Breast epithelium (tissue), 4 donors: ENCODE measurements around the gene ZWILCH. TPM values are rescaled to one million over a fixed set of nuclear protein-coding genes. Genes with fewer than 3 reads are reported as not detected.
"Not testable (repeated sequence)": the region's sequence is repeated elsewhere in the genome, so short reads cannot be mapped to it uniquely, and the experiment has no call there.

Experiments used
- DNase-seq, 2 donors: peaks; one replicate each; pipeline ENCODE4 v3.0.0-alpha.2; 2019; ENCODE audit warnings: low spot score in 2 of 2
- H3K27ac ChIP-seq, 2 donors: fragments of 200-600 bp; sonication (generic) in 1 of 2; one replicate each; pipeline ENCODE4 v1.5.1; 2016 to 2019; ENCODE audit warnings: mild to moderate bottlenecking in 1 of 2
- H3K27me3 ChIP-seq, 2 donors: fragments of 200-600 bp; sonication (generic) in 1 of 2; one replicate each; pipeline versions ENCODE4 v1.5.1 to v1.6.0; 2017 to 2019; ENCODE audit warnings: control low read depth in 1 of 2, mild to moderate bottlenecking in 1 of 2
- H3K36me3 ChIP-seq: fragments of 200-600 bp; one replicate; pipeline ENCODE4 v1.5.1; 2019
- H3K4me1 ChIP-seq, 2 donors: fragments of 200-600 bp; sonication (generic); one replicate each; pipeline ENCODE4 v1.5.1; 2016 to 2019; ENCODE audit warnings: control low read depth in 1 of 2
- H3K4me3 ChIP-seq, 3 donors: fragments of 200-600 bp; sonication (generic); 1 replicate in 2 of 3; 2 replicates in 1 of 3; pipeline ENCODE4 v1.5.1; 2016 to 2019; ENCODE audit warnings: mild to moderate bottlenecking in 3 of 3, moderate library complexity in 2 of 3
- H3K9me3 ChIP-seq, 2 donors: fragments of 200-600 bp; sonication (generic) in 1 of 2; one replicate each; pipeline ENCODE4 v1.5.1; 2016 to 2019; ENCODE audit warnings: control low read depth in 1 of 2
- POLR2A ChIP-seq: fragments of 450-650 bp; IDR thresholded peaks from one replicate; pipeline ENCODE4 v1.6.1; 2016; ENCODE audit warnings: antibody characterized with exemption, mild to moderate bottlenecking, moderate library complexity
- POLR2AphosphoS5 ChIP-seq, 3 donors: sonication (generic); formaldehyde crosslinking; IDR thresholded peaks; one replicate each; pipeline ENCODE4 v1.6.1; 2017; ENCODE audit warnings: antibody characterized with exemption in 3 of 3
- intact Hi-C: fragments of 100-400 bp; cut with DNase I; formaldehyde crosslinking; loops from one replicate; pipeline ENCODE4 v1.15.1; 2023; ENCODE audit warnings: low total_unique reads
- total RNA-seq, 3 donors: library from RNA; depleted of rRNA; stranded (reverse); fragments of >200 nt; gene quantifications; one replicate each; pipeline ENCODE4 v1.1.0, GENCODE V29; 2016
- TF ChIP-seq, protein P1 (sequence below), 3 donors: fragments of 450-650 bp; IDR thresholded peaks; one replicate each; pipeline ENCODE4 v1.5.1; 2016 to 2017; ENCODE audit warnings: antibody characterized with exemption in 3 of 3, mild to moderate bottlenecking in 3 of 3, moderate library complexity in 3 of 3

ZWILCH gene
- total RNA-seq, 3 donors from 2014 or later: 4.0 to 8.2 (median 7.6) TPM

DNA sequence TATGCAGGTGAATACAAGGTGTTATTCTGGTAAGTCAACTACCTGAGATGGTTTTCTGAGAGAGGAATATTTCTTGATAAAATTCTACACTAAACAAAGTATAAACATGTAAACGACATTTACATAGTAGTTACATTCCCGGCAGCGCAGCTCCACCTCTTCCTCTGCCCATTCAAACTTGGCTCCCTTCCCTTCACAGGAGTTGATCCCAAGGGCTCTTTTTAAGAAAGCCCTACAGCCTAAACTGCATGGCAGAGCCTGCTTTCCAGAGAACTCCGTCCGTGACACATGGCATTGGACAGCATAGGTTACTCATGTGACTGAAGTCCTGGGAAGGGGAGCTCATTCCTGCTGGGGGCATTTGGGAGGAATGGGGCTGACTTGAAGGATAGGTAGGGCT lies 82.6 kb downstream of the ZWILCH start:
- H3K36me3 ChIP-seq: no peaks in the 10 kb centered on the region
- intact Hi-C loops: no loop called here
- H3K27me3 ChIP-seq: no peaks in the 10 kb centered on the region
- H3K9me3 ChIP-seq: no peaks in the 10 kb centered on the region
- TF ChIP-seq, protein P1, sequence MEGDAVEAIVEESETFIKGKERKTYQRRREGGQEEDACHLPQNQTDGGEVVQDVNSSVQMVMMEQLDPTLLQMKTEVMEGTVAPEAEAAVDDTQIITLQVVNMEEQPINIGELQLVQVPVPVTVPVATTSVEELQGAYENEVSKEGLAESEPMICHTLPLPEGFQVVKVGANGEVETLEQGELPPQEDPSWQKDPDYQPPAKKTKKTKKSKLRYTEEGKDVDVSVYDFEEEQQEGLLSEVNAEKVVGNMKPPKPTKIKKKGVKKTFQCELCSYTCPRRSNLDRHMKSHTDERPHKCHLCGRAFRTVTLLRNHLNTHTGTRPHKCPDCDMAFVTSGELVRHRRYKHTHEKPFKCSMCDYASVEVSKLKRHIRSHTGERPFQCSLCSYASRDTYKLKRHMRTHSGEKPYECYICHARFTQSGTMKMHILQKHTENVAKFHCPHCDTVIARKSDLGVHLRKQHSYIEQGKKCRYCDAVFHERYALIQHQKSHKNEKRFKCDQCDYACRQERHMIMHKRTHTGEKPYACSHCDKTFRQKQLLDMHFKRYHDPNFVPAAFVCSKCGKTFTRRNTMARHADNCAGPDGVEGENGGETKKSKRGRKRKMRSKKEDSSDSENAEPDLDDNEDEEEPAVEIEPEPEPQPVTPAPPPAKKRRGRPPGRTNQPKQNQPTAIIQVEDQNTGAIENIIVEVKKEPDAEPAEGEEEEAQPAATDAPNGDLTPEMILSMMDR (IDR thresholded peaks at IDR 0.05): no peak
- no peak for TF ChIP-seq POLR2A
- H3K4me1 ChIP-seq: no peaks in the 10 kb centered on the region
- no peak for DNase-seq
- no peak overlapping the region for H3K4me3 ChIP-seq
- H3K27ac ChIP-seq: no peak overlapping the region

DNA sequence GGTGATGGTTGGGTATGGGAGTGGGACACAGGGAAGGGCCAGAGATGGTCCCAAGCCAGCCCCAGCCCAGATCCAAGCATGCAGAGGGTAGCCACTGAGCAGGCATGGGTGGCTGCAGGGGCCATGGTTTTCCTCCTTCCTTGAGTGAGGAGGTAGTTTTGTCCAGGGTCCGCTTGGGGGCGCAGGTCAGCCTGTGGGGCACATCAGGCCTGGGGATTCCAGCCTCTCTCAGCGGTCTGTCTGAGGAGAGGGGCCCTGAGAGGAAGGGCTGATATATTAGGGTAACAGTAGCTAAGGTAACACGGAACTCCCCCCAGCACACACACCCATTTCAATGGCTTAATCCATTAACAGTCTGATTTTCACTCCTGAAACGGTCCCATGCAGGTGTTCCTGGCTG lies 83.4 kb downstream of the ZWILCH start:
- no peak for DNase-seq
- no peaks in the 10 kb centered on the region for H3K4me1 ChIP-seq
- H3K36me3 ChIP-seq: no peaks in the 10 kb centered on the region
- H3K27ac ChIP-seq: no peak overlapping the region
- H3K4me3 ChIP-seq: no peak overlapping the region
- H3K27me3 ChIP-seq: no peaks in the 10 kb centered on the region
- TF ChIP-seq POLR2AphosphoS5 (IDR thresholded peaks at IDR 0.05) (no peak), POLR2A (no peak)
- TF ChIP-seq, protein P1 (IDR thresholded peaks at IDR 0.05): no peak
- no peaks in the 10 kb centered on the region for H3K9me3 ChIP-seq
- intact Hi-C loops: no loop called here

DNA sequence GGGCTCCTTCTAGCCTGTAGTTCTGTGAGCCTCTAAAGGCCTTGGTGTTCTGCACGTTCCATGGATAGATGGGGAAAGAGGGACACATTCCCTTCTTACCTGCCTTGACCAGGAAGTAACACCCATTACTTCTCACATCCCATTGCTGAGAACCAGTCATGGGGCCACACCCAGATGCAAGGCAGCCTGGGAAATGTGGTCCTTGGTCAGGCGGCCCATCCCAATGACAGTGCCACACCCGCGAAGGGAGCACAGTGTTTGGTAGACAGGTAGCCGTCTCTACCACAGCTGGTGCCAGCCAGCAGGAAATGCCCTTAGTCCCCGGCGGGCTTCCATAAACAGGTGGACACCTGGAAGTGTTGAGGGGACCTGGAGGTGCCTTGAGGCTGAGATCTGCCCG lies 83.8 kb downstream of the ZWILCH start:
- no peak for DNase-seq
- H3K27me3 ChIP-seq: no peaks in the 10 kb centered on the region
- no peak overlapping the region for H3K27ac ChIP-seq
- TF ChIP-seq, protein P1 (IDR thresholded peaks at IDR 0.05): no peak
- TF ChIP-seq POLR2AphosphoS5 (IDR thresholded peaks at IDR 0.05) (no peak), POLR2A (no peak)
- H3K4me3 ChIP-seq: no peak overlapping the region
- intact Hi-C loops: no loop called here
- no peaks in the 10 kb centered on the region for H3K9me3 ChIP-seq
- no peaks in the 10 kb centered on the region for H3K4me1 ChIP-seq
- H3K36me3 ChIP-seq: no peaks in the 10 kb centered on the region

DNA sequence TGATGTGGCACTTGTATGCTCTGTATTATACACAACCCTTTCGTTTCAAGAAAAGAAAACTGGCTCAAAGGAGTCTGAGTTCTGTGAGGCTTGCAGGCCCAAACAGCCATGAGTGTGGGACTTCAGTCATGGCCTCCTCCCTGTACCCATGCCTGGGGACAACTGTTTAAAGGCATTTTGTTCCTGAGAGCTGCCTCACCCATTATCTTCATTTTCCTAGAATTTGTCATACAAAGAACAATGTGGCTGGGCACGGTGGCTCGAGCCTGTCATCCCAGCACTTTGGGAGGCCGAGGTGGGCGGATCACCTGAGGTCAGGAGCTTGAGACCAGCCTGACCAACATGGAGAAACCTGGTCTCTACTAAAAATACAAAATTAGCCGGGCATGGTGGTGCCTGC lies 84.3 kb downstream of the ZWILCH start:
- DNase-seq, H3K4me1 ChIP-seq, H3K36me3 ChIP-seq, H3K27ac ChIP-seq, intact Hi-C loops, H3K4me3 ChIP-seq, H3K27me3 ChIP-seq, H3K9me3 ChIP-seq: not testable (repeated sequence)

DNA sequence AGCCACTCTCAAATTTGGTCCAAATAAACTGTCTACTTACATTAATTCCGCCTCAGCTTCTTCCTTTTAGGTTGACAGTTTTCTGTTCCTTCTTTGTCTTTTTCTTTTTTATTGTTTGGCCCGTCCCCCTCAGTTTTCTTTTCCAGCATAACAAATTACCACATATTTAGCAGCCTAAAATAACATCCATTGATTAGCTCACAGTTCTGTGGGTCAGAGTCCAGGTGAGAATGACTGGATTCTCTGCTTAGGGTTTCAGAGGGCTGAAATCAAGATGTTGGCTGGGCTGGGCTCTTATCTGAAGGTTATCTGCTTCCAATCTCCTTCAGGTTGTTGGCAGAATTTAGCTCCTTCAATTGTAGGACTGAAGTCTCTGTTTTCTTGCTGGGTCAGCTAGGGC lies 85.3 kb downstream of the ZWILCH start:
- no peaks in the 10 kb centered on the region for H3K36me3 ChIP-seq
- no peak for DNase-seq
- H3K27me3 ChIP-seq: no peaks in the 10 kb centered on the region
- no peak overlapping the region for H3K4me3 ChIP-seq
- no peak overlapping the region for H3K27ac ChIP-seq
- no peaks in the 10 kb centered on the region for H3K9me3 ChIP-seq
- intact Hi-C loops: no loop called here
- no peak for TF ChIP-seq POLR2AphosphoS5 (IDR thresholded peaks at IDR 0.05)
- TF ChIP-seq POLR2A: no peak
- TF ChIP-seq, protein P1 (IDR thresholded peaks at IDR 0.05): no peak
- no peaks in the 10 kb centered on the region for H3K4me1 ChIP-seq

DNA sequence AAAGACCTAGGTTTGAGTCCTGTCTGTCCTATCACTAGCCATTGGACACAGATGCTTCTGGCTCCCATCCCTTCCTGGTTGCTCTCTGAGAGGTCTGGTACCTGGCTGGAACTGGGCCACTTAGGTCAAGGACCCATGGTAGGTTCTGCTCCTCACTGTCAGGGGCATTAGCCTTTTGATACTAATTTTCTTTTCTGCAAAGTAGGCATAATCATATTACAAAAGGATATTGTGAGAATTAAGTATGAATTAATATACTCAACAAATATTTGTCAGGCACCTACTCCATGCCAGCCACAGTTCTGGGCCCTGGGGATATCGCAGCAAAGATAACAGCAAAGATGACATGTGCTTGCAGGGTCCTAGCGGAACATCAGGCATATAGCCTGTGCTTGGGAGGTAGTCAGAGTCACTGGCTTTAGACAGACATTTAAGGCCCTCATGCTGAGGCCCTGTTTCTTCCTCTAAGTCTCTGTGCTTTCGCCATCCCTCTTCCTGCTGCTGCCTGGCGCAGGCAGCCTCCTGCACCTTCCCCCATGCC lies 86.3 kb downstream of the ZWILCH start:
- Histone ChIP-seq H3K27ac (no peak overlapping the region), H3K4me1 (no peaks in the 10 kb centered on the region), H3K9me3 (no peaks in the 10 kb centered on the region), H3K4me3 (no peak overlapping the region), H3K27me3 (no peaks in the 10 kb centered on the region), H3K36me3 (no peaks in the 10 kb centered on the region)
- TF ChIP-seq POLR2A (no peak), POLR2AphosphoS5 (IDR thresholded peaks at IDR 0.05) (no peak)
- TF ChIP-seq, protein P1 (IDR thresholded peaks at IDR 0.05): no peak
- no peak for DNase-seq
- intact Hi-C loops: no loop called here
